AG10803 (cell line): ENCODE data around the gene THBD.

ENCODE experiments used
- DNase-seq: peaks from one replicate; pipeline ENCODE4 v3.0.0; 2010; ENCODE audit warnings: low read depth
- H3K4me3 ChIP-seq: 2 replicates; pipeline ENCODE4 v1.5.1; 2011; ENCODE audit warnings: mild to moderate bottlenecking, low read length, control low read depth
- TF ChIP-seq, protein P1 (sequence below): conservative IDR thresholded peaks from 2 replicates; pipeline ENCODE4 v1.5.1; 2011; ENCODE audit warnings: mild to moderate bottlenecking, low read length, control low read depth, inconsistent platforms

The THBD gene

GRCh38 chr20:23079016-23079351 is 29.5 kb upstream of the THBD start:
- no peak for DNase-seq
- H3K4me3 ChIP-seq, result no peak overlapping the region
- TF ChIP-seq, protein P1, sequence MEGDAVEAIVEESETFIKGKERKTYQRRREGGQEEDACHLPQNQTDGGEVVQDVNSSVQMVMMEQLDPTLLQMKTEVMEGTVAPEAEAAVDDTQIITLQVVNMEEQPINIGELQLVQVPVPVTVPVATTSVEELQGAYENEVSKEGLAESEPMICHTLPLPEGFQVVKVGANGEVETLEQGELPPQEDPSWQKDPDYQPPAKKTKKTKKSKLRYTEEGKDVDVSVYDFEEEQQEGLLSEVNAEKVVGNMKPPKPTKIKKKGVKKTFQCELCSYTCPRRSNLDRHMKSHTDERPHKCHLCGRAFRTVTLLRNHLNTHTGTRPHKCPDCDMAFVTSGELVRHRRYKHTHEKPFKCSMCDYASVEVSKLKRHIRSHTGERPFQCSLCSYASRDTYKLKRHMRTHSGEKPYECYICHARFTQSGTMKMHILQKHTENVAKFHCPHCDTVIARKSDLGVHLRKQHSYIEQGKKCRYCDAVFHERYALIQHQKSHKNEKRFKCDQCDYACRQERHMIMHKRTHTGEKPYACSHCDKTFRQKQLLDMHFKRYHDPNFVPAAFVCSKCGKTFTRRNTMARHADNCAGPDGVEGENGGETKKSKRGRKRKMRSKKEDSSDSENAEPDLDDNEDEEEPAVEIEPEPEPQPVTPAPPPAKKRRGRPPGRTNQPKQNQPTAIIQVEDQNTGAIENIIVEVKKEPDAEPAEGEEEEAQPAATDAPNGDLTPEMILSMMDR, result no peak

GRCh38 chr20:23078351-23079015 is 29.0 kb upstream of the THBD start:
- TF ChIP-seq, protein P1, result no peak
- peak; percentile 46 for DNase-seq
- no peak overlapping the region for H3K4me3 ChIP-seq

GRCh38 chr20:23077277-23077676 is 27.8 kb upstream of the THBD start:
- H3K4me3 ChIP-seq, result no peak overlapping the region
- TF ChIP-seq, protein P1, result no peak
- DNase-seq, result no peak

DNA sequence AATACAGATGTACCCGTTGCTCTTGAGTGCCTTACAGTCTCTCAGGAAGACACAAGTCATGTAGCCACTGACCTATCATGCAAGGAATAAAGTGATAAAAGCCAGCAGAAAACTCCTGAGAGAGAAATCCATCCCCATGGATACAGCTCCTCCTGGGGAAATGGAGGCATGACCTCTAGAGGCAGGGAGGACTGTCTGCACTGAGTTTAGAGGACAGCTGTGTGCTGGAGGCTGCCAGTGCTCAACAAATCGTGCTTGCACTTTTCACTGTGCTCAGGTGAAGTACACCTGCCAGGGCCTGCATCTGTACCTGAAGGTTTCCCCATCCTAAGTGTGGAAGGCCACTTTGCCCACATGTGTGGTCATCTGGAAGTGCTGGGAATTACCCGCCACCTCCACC is 24.6 kb upstream of the THBD start:
- no peak for DNase-seq
- TF ChIP-seq, protein P1, result no peak
- H3K4me3 ChIP-seq, result no peak overlapping the region

GRCh38 chr20:23072892-23073586 is 23.6 kb upstream of the THBD start:
- TF ChIP-seq, protein P1, result no peak
- H3K4me3 ChIP-seq, result no peak overlapping the region
- DNase-seq, result no peak

DNA sequence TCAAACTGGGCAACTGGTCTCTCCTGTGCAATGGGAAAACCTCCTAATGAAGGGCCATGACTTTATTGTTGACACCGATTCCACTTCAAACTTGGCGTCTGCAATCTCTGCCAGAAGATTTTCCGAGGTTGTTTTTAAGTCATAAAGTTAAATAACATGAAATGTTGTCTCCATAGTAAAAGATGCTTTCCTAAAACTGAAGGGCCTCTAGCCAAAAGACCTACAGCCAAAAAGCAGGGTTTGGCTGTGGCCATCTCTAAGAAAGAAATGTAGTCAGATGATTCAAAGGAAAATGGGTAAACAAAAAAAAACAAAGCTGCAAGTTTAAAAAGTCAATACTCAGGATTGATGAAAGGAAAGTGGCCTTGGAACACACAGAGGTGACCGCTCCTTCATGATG is 22.5 kb upstream of the THBD start:
- TF ChIP-seq, protein P1, result no peak
- DNase-seq, result no peak
- H3K4me3 ChIP-seq, result no peak overlapping the region

DNA sequence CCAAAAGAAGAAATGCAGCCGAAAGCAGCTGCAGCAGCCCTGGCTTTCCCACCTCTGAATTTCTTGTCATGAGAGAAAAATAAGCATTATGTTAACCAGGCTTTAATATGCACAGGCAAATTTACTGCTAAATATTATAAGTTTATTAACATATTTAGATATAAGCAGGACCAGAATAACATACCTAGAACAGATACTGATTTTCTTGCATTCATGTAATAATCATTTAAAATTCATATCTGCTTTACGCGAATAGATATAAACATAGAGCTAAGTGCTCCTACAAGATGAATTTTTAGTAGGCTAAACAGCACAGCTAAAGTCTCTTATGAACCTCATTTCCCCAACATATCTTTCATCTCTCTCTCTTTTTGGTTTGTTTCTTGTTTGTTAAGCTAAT is 21.9 kb upstream of the THBD start:
- no peak for DNase-seq
- H3K4me3 ChIP-seq, result no peak overlapping the region
- TF ChIP-seq, protein P1, result no peak
